ENCODE data around the gene STN1.
"Not testable (repeated sequence)": the region's sequence is repeated elsewhere in the genome, so short reads cannot be mapped to it uniquely, and the experiment has no call there.

STN1 gene

GRCh38 chr10:103847346-103847745 is 70.6 kb downstream of the STN1 start:
- DNase-seq (ENCODE audit: low read depth in 4 of 4, low spot score in 1 of 4): no peak

GRCh38 chr10:103845972-103846371 is 72.0 kb downstream of the STN1 start:
- no peak for DNase-seq (ENCODE audit: low read depth in 4 of 4, low spot score in 1 of 4)

GRCh38 chr10:103845346-103845745 is 72.6 kb downstream of the STN1 start:
- DNase-seq (ENCODE audit: low read depth in 4 of 4, low spot score in 1 of 4): not testable (repeated sequence)

- DNase-seq (ENCODE audit: low read depth in 4 of 4, low spot score in 1 of 4): no peak
These were observed 74.0 kb downstream of the STN1 start for GRCh38 chr10:103843854-103844570.

- no peak for DNase-seq (ENCODE audit: low read depth in 4 of 4, low spot score in 1 of 4)
These were observed 74.9 kb downstream of the STN1 start for GRCh38 chr10:103843045-103843444.

- no peak for DNase-seq (ENCODE audit: low read depth in 4 of 4, low spot score in 1 of 4)
These were observed 75.4 kb downstream of the STN1 start for GRCh38 chr10:103842605-103843004.

- no peak for DNase-seq (ENCODE audit: low read depth in 4 of 4, low spot score in 1 of 4)
These were observed 76.5 kb downstream of the STN1 start for GRCh38 chr10:103841519-103841918.

GRCh38 chr10:103840740-103841070 is 77.3 kb downstream of the STN1 start:
- DNase-seq (ENCODE audit: low read depth in 4 of 4, low spot score in 1 of 4): no peak

- no peak for DNase-seq (ENCODE audit: low read depth in 4 of 4, low spot score in 1 of 4)
These were observed 77.9 kb downstream of the STN1 start for GRCh38 chr10:103839872-103840739.

- no peak for DNase-seq (ENCODE audit: low read depth in 4 of 4, low spot score in 1 of 4)
These were observed 78.5 kb downstream of the STN1 start for GRCh38 chr10:103839519-103839871.

- no peak for DNase-seq (ENCODE audit: low read depth in 4 of 4, low spot score in 1 of 4)
These were observed 79.0 kb downstream of the STN1 start for GRCh38 chr10:103838862-103839518.

- DNase-seq (ENCODE audit: low read depth in 4 of 4, low spot score in 1 of 4): no peak
These were observed 80.0 kb downstream of the STN1 start for GRCh38 chr10:103838070-103838395.

- DNase-seq (ENCODE audit: low read depth in 4 of 4, low spot score in 1 of 4): no peak
These were observed 80.5 kb downstream of the STN1 start for GRCh38 chr10:103837370-103838069.

GRCh38 chr10:103836861-103837260 is 81.1 kb downstream of the STN1 start:
- no peak for DNase-seq (ENCODE audit: low read depth in 4 of 4, low spot score in 1 of 4)

GRCh38 chr10:103836273-103836672 is 81.7 kb downstream of the STN1 start:
- DNase-seq (ENCODE audit: low read depth in 4 of 4, low spot score in 1 of 4): no peak

GRCh38 chr10:103835096-103836050 is 82.6 kb downstream of the STN1 start:
- no peak for DNase-seq (ENCODE audit: low read depth in 4 of 4, low spot score in 1 of 4)

- DNase-seq (ENCODE audit: low read depth in 4 of 4, low spot score in 1 of 4): no peak
These were observed 83.4 kb downstream of the STN1 start for GRCh38 chr10:103834436-103835095.

- no peak for DNase-seq (ENCODE audit: low read depth in 4 of 4, low spot score in 1 of 4)
These were observed 84.1 kb downstream of the STN1 start for GRCh38 chr10:103833731-103834365.

- no peak for DNase-seq (ENCODE audit: low read depth in 4 of 4, low spot score in 1 of 4)
These were observed 85.2 kb downstream of the STN1 start for GRCh38 chr10:103832806-103833205.

Data from stimulated activated CD4-positive, alpha-beta T cell treated with anti-CD3 and anti-CD28 coated beads, Interleukin-1b, Interleukin-23, amount 100 ng/mL, for 24 hours (primary cell).